ENCODE results near the gene OR8S1.

The OR8S1 gene

GRCh38 chr12:48557919-48558318 is 32.5 kb downstream of the OR8S1 start:
- no peak for DNase-seq

DNA sequence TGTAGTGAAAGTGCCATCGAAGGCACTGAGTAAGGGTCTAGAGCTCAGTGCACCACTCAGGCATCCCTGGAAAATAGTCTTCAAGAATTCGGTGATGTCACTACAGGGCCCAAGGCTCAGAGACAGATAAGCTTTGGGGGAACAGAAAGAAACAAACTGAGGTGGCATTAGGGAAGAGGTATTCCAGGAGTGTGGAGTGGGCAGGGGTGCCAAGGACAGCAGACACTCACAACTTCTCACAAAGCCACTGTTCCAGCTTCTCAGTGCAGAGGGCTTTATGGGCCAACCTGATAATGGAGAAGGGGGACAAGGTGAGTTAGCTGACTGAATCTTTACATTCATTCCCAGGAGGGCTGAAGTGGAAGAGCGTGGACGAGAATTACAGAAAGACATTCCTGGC is 42.3 kb downstream of the OR8S1 start:
- no peak for DNase-seq

- no peak for DNase-seq
Observed at GRCh38 chr12:48569946-48570345, 44.5 kb downstream of the OR8S1 start, which contains the start of gene LALBA. Gene LALBA, minus strand, starts transcription at chr12:48570046. Its CDS starts 26 bp downstream, at chr12:48570020.

DNA sequence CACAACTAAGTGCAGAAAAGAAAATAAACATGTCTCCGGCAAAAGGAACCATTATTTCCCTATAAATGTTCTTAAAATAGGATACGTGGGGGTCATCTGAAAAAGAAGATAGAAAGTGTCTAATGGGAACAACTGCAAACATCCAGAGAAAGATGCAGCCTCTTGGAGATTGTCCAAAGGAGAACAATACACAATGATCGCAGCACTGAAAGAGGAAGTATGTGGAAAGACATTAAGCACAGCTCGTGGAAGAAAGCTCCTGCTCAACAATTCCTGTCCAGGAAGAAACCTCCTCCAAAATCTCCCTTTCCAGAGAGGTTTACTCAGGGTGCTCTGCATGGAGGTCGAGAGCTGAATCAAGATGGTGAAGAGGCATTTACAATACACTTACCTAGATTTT is 46.9 kb downstream of the OR8S1 start:
- DNase-seq: no peak
